Frontal cortex (tissue), 4 donors: ENCODE measurements around the gene SUN1. TPM values are rescaled to one million over a fixed set of nuclear protein-coding genes. Genes with fewer than 3 reads are reported as not detected.
"Not testable (repeated sequence)": the region's sequence is repeated elsewhere in the genome, so short reads cannot be mapped to it uniquely, and the experiment has no call there.

Experiments used
- DNase-seq, 2 donors: peaks; one replicate each; pipeline ENCODE4 v3.0.0; 2012; ENCODE audit warnings: low spot score in 2 of 2
- FAIRE-seq: peaks from 2 replicates; lab custom pipeline; 2012; peaks lifted over from hg19 to GRCh38; lab: Jason Lieb, UNC
- total RNA-seq: library from RNA; depleted of rRNA; stranded (reverse); fragments of >200 nt; gene quantifications from one replicate; pipeline ENCODE4 v1.2.3, GENCODE V29; 2014
- donor health status: control.
- donor health status: control.
- donor health status: control.

Gene SUN1
- total RNA-seq, 1 donor from 2014 or later: 103 TPM

- FAIRE-seq (no peak), DNase-seq (no peak)
These were observed 29.6 kb upstream of the SUN1 start for GRCh38 chr7:802500-803242.

- DNase-seq (no peak), FAIRE-seq (no peak)
These were observed 29.0 kb upstream of the SUN1 start for GRCh38 chr7:803243-803635.

GRCh38 chr7:803796-804195, 28.5 kb upstream of the SUN1 start:
- FAIRE-seq, DNase-seq: not testable (repeated sequence)

GRCh38 chr7:805261-805660, 27.0 kb upstream of the SUN1 start:
- DNase-seq: no peak
- no peak for FAIRE-seq

GRCh38 chr7:815284-816216, 16.7 kb upstream of the SUN1 start:
- FAIRE-seq (no peak), DNase-seq (no peak)

- DNase-seq (peak; percentile 100), FAIRE-seq (no peak)
These were observed 16.0 kb upstream of the SUN1 start for GRCh38 chr7:816300-816750.

- DNase-seq (no peak), FAIRE-seq (no peak)
These were observed 15.3 kb upstream of the SUN1 start for GRCh38 chr7:816751-817671.

- no peak for FAIRE-seq
- no peak for DNase-seq
These were observed 14.1 kb upstream of the SUN1 start for GRCh38 chr7:818031-818699.

GRCh38 chr7:820341-820740, 11.9 kb upstream of the SUN1 start:
- no peak for FAIRE-seq
- DNase-seq: no peak

GRCh38 chr7:821688-822087, 10.6 kb upstream of the SUN1 start:
- FAIRE-seq: no peak
- DNase-seq: no peak

- no peak for FAIRE-seq
- DNase-seq: no peak
These were observed 9.5 kb upstream of the SUN1 start for GRCh38 chr7:822692-823276.

GRCh38 chr7:823649-824048, 8.6 kb upstream of the SUN1 start:
- FAIRE-seq (no peak), DNase-seq (no peak)

- FAIRE-seq (no peak), DNase-seq (no peak)
These were observed 8.2 kb upstream of the SUN1 start for GRCh38 chr7:824081-824480.

GRCh38 chr7:824664-825063, 7.6 kb upstream of the SUN1 start:
- no peak for DNase-seq
- FAIRE-seq: no peak

GRCh38 chr7:825386-825785, 6.9 kb upstream of the SUN1 start:
- DNase-seq: no peak
- no peak for FAIRE-seq

GRCh38 chr7:826230-826917, 5.9 kb upstream of the SUN1 start:
- no peak for FAIRE-seq

GRCh38 chr7:828793-829561, 3.3 kb upstream of the SUN1 start:
- no peak for FAIRE-seq
- no peak for DNase-seq

More at GRCh38 chr7:826230-826917, 5.9 kb upstream of the SUN1 start:
- DNase-seq: no peak

- DNase-seq: no peak
- FAIRE-seq: no peak
These were observed 2.2 kb upstream of the SUN1 start for GRCh38 chr7:830069-830468.
